SK-N-MC (cell line): ENCODE data around the gene WBP11.

ENCODE experiments used
- EZH2 ChIP-seq: fragments of 200-600 bp; sonication (generic); IDR thresholded peaks from one replicate; pipeline ENCODE4 v1.6.1; 2017; ENCODE audit warnings: antibody characterized with exemption
- POLR2AphosphoS5 ChIP-seq: IDR thresholded peaks from 2 replicates; pipeline ENCODE4 v1.6.1; 2012; ENCODE audit warnings: mild to moderate bottlenecking, low read depth, low read length, borderline replicate concordance

DNA sequence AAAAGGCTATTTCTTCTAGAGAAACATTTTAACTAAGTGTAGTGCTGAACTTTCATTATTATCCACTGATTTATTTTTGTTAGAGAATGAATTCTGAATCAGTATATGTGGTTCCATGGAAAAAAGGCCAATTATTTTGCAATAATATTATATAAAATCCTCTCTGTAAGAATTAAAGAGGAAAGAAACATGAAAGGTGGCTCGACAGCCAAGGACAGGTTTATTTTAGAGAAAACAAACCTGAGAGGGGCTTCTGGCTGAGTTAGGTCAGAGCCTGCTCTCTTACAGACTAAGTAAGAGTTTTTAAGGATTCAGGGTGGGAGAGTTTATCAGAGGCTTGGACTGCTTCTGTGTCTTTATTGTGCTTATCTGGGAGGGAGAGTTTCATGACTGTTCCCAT, 60.2 kb downstream of the WBP11 start:
- no peak for TF ChIP-seq EZH2
- TF ChIP-seq POLR2AphosphoS5: no peak
